ENCODE data around the gene ARHGAP45.
"Not testable (repeated sequence)": the region's sequence is repeated elsewhere in the genome, so short reads cannot be mapped to it uniquely, and the experiment has no call there.

ARHGAP45 gene

DNA sequence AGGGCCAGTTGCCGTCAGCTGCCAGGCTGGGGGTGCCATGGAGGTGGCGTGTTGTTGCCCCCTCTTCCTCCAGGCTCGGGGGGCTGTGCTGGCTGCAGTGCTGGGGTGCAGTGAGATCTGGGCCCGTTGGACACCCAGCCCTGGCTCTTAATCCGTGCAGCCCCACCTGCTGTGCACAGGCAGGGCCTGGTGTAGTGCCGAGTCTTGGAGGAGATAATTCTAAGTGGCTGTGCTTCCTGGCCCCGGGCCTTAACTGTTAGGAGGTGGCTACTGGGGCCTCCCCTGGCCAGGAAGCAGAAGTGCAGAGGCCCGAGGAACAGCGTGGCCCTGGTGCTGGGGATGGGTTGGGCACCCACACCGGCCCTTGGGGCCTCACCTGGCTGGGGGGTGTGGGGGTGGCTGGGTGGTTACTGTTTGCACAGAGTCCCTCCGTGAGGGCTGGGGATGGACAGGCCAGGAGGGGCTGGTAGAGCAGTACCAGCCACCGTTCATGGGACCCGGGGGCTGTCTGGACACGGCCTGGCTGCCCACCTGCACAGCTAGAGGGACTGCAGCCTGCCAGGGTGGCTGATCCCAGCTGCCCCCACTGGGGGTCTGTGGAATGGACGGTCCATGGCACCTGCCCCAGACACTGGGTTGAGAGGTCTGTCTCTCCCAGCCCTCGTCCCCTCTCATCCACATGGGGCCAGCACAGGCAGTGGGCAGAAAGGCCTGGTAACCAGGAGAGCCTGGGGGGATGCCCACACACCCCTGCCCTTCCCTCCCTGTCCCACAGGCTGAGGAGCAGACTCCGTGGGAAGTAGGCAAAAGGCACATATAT lies 40.1 kb downstream of the ARHGAP45 start:
- FAIRE-seq, result no peak

DNA sequence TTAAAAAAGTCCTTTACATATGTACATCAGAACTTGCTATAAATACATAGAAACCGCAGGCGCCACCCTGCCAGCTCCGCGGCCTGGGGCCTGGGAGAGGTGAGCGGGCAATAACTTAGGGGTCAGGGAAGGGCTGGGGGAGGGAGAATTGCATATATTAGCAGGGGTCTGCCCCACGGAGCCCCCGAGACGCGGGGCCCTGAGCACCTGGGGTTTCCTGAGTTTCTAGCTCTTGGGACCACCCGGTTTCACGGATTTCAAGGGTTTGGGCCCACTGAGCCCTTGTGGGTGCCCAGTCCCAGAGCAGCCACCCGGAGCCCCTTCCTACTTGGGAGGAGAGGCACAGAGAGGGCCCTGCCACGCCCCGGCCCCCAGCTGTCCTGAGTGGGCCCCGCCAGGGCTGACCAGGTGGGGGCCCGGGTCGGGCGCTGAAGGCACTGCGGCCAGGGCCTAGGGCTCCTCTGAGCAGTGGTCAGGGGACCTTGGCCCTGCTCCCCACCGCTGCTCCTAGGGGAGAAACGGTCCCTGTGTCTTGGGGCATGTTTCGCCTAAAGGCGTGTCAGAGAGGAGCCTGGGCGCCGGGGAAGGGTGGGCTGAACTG lies 40.8 kb downstream of the ARHGAP45 start:
- no peak for FAIRE-seq

- FAIRE-seq, result no peak
Measured at GRCh38 chr19:1108291-1109031, 41.5 kb downstream of the ARHGAP45 start.

GRCh38 chr19:1109032-1109551 lies 42.1 kb downstream of the ARHGAP45 start:
- no peak for FAIRE-seq

GRCh38 chr19:1109697-1110671 lies 43.0 kb downstream of the ARHGAP45 start:
- FAIRE-seq, result no peak

- FAIRE-seq, result peak; percentile 49
Measured at GRCh38 chr19:1110809-1111640, 44.1 kb downstream of the ARHGAP45 start.

DNA sequence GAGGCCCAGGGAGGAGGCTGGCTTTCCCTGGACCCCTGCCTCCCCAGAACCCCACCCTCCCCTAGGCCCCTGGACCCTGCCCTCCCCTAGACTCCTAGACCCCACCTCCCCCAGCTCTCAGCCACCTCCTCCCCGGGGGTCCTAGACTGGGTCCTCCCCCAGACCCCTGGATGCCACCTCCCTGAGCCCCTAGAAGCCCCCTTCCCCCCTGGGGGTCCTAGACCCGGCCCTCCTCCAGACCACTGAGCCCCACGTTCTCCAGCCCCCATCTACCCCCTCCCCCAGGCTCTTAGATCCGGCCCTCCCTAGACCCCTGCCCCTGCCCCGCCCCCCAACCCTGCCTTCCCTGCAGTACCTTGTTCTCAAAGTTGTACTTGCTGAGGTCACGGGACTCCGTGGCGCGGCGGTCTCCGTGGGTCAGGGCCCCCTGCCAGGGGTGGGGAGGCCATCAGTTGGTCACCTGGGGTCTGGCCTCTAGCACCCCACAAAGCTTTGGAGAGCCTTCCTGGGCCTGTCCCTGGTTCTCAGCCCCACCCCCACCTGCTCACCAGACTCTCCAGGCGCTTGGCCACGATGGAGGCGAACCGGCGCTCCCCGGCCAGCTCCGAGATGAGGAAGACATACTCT lies 44.8 kb downstream of the ARHGAP45 start:
- FAIRE-seq, result no peak

GRCh38 chr19:1112268-1113029 lies 45.5 kb downstream of the ARHGAP45 start:
- FAIRE-seq, result no peak

GRCh38 chr19:1113030-1113985 lies 46.3 kb downstream of the ARHGAP45 start:
- no peak for FAIRE-seq

- FAIRE-seq, result no peak
Measured at GRCh38 chr19:1113986-1114483, 47.1 kb downstream of the ARHGAP45 start.

GRCh38 chr19:1114728-1115127 lies 47.8 kb downstream of the ARHGAP45 start:
- not testable (repeated sequence) for FAIRE-seq

DNA sequence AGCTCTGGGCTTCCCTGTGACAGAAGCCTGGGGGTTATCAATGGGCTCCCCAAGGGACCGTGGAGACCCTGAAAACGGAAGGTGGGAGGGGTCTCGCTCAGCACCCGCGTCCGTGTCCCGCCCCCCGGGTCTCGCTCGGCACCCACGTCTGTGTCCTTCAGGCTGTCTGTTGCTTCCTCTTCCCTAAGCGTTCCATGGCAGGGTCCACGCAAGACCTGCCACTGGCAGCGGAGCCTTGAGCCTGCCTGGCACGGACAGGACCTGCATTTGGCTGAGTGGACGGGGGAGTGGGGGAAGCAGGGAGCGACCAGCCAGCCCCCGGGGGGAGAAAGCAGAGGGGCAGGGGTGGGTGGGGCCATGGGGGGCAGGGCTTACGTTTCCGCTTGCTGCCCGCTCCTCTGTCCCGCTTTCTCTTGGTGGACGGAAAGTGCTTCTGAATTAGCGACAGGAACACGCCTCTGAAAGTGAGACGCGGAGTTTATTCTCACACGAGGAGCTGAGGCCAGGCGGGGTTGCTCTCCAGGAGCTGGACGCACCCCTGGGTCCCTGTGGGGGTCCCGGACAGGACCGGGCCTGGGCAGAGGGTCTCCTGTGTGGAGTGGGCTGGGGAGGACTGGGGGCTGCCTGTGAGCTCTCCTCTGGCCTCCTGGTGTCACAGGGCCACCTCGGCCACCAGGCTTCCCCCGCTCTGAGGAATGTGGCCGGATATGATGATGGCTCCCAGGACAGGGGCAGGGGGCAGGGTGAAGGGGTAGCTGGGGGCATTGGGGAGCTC lies 48.9 kb downstream of the ARHGAP45 start:
- no peak for FAIRE-seq

DNA sequence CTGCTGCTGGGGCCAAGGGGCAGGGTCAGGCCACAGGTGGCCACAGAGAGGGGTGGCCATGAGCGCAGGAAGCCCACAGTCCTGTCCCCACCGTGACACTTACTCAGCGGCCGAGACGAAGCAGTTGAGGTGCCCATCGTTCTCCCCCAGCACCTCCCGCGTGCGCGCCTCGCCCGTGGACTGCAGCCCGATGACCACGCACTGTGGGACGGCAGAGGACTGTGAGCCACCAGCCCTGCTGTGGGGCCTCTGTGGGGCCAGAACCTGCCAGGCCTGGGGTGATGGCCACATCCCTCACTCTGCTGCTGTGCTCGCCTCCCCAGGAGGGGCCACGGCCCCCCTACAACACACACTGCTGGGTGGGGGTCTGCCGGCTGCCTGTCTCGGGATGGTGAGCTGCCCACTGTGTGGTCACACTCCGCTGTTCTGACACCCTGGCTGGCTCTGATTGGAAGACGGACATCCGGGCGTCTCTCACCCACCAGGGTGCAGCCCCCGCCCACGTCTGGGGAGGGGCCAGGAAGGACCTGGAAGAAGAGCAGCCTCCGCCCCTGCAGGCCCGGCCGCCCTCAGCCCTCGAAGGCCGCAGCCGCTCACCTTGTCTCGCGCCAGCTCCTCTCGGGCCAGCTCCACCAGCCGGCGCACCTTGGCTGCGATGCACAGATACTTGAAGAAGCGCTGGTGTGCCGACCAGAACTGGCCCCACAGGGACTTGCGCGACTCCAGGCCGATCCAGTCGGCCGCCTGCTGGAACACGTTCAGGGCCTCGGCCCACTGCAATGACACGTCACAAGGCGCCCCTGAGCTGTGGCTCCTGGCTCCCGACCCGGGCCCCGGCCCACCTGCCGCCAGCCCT lies 50.0 kb downstream of the ARHGAP45 start:
- no peak for FAIRE-seq

GRCh38 chr19:1117654-1118053 lies 50.7 kb downstream of the ARHGAP45 start:
- FAIRE-seq, result no peak

DNA sequence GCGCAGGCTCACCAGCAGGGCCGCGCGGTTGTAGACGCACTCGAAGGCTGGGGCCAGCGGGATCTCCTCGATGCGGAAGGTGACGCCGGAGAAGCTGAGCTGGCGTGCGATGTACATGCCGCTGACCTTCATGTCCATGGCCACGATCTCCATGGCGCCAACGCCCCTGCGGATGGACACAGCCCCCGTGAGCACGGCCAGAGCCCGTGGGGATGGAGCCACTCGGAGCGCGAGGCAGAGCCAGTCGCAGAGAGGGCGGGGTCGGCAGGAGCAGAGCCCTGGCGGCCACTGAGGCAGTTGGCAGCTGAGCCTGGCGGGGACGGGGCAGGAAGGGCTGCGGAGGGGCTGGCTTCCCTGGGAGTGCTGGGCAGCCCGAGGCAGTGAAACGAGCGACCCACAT lies 52.0 kb downstream of the ARHGAP45 start:
- no peak for FAIRE-seq

DNA sequence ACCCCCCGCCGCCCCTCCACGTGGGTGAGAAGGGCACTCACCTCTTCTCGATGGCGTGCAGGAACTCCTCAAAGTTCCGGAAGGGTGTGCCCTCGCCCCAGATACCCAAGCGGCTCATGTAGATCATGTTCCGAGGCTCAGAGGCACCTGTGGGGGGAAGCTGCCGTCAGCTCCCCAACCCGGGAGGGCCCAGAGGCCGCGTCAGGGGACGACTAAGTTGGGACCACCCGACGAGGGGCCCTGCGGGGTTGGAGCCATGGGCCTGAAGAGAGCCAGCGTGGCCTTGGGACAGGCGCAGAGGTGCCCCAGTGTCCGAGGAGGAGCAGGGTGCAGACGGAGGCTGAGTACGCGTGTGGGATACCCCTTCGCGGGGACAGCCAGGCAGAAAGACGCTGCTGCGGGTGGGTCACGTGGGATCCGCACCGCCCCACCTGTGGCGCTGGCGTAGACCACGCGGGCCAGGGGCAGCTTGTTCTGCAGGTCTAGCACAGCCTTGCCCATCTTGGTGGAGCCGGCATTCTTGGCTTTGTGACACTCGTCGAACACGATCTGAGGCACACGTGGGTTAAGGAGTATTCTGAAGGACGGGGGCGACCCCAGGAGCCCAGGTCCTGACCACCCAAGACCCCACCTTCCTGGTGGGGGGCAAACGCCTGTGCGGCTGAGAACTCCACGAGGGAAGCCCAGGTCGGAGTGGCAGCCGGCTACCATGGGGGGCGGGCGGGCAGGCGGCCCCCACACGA lies 52.7 kb downstream of the ARHGAP45 start:
- no peak for FAIRE-seq

Data from G401.6 (cell line).